Natural killer cell (primary cell): ENCODE results near the gene RAD21L1. TPM values are rescaled to one million over a fixed set of nuclear protein-coding genes. Genes with fewer than 3 reads are reported as not detected.

ENCODE experiments used
- ATAC-seq, 3 donors: fragments of 150-1000 bp in 2 of 3; fragments of 200-7000 bp in 1 of 3; cut with Tn5 transposase; 1 replicate in 1 of 3; 2 replicates in 2 of 3; pipeline ENCODE4 v1.10.0; 2021; ENCODE audit warnings: mild to moderate bottlenecking in 2 of 3, moderate library complexity in 2 of 3
- DNase-seq, 2 donors: peaks; one replicate each; pipeline versions ENCODE4 v3.0.0 to v3.0.0-alpha.2; 2013 to 2021; ENCODE audit warnings: mixed read lengths in 1 of 2
- H3K27ac ChIP-seq: one replicate; pipeline ENCODE4 v1.5.1; 2013; ENCODE audit warnings: mild to moderate bottlenecking, low read length
- H3K27me3 ChIP-seq: one replicate; pipeline ENCODE4 v1.6.1; 2013; ENCODE audit warnings: low read length; ENCODE audit not compliant: control insufficient read depth, insufficient read depth
- H3K36me3 ChIP-seq: one replicate; pipeline ENCODE4 v1.6.1; 2013; ENCODE audit warnings: low read length; ENCODE audit not compliant: control insufficient read depth, insufficient read depth
- H3K4me1 ChIP-seq: one replicate; pipeline ENCODE4 v1.6.1; 2013; ENCODE audit warnings: low read length; ENCODE audit not compliant: control insufficient read depth, insufficient read depth
- H3K4me3 ChIP-seq: one replicate; pipeline ENCODE4 v1.5.1; 2013; ENCODE audit warnings: low read length
- H3K9me3 ChIP-seq: one replicate; pipeline ENCODE4 v1.6.1; 2013; ENCODE audit warnings: low read length; ENCODE audit not compliant: control insufficient read depth, insufficient read depth
- H3K27ac Mint-ChIP-seq, 2 donors: one replicate each; pipeline ENCODE4 v1.8.0; 2022; ENCODE audit warnings: mild to moderate bottlenecking in 2 of 2, mixed read lengths in 2 of 2, moderate library complexity in 1 of 2
- H3K27me3 Mint-ChIP-seq, 2 donors: one replicate each; pipeline ENCODE4 v1.8.0; 2022; ENCODE audit warnings: low read depth in 2 of 2, mixed read lengths in 2 of 2
- H3K36me3 Mint-ChIP-seq: one replicate; pipeline ENCODE4 v1.8.0; 2022; ENCODE audit warnings: mixed read lengths
- H3K4me1 Mint-ChIP-seq, 2 donors: one replicate each; pipeline ENCODE4 v1.8.0; 2022; ENCODE audit warnings: mixed read lengths in 2 of 2
- H3K4me3 Mint-ChIP-seq: one replicate; pipeline ENCODE4 v1.8.0; 2022; ENCODE audit warnings: mild to moderate bottlenecking, moderate library complexity, mixed read lengths
- H3K9me3 Mint-ChIP-seq, 2 donors: one replicate each; pipeline ENCODE4 v1.8.0; 2022; ENCODE audit warnings: mixed read lengths in 2 of 2
- WGBS: methylation state at CpG from one replicate; pipeline ENCODE4 v1.1.7; 2013; ENCODE audit warnings: missing lambda C conversion rate; ENCODE audit not compliant: insufficient coverage; 5-methylcytosine and 5-hydroxymethylcytosine counted together
- intact Hi-C: fragments of 100-400 bp; cut with micrococcal nuclease; formaldehyde crosslinking; loops from one replicate; pipeline ENCODE4 v1.14.2; 2022
- total RNA-seq, 4 donors: library from RNA; stranded (reverse); fragments of 120-200 nt in 1 of 4; gene quantifications; one replicate each; pipeline versions ENCODE4 v1.2.3 to v1.2.4, GENCODE V29; 2013 to 2022
- TF ChIP-seq, protein P1 (sequence below): fragments of 200-600 bp; IDR thresholded peaks from one replicate; pipeline ENCODE4 v1.8.0; 2022; ENCODE audit warnings: antibody characterized with exemption

RAD21L1 gene
- total RNA-seq, 3 donors from 2014 or later (not counting 1 experiment from before 2014, with no cell fraction given): not detected

DNA sequence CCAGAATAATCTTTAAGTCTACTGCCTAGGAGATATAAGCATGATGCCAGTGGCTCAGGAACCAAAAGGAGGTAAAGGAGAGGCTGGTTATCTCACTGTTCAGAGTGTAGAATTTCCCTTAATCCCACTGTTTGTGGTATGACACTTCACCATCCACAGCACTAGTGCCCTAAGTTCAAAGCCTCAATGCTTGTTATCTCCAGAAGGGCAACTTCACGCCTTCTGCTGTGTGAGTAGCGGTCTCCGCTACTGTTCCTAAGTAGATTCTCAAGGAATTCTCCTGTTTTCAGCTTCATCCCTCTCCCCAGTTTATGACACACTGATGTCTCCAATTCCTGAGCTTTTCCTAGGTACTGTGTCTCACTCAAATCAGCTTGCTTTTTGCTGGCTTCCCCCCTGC lies 26.6 kb downstream of the RAD21L1 start:
- TF ChIP-seq, protein P1, sequence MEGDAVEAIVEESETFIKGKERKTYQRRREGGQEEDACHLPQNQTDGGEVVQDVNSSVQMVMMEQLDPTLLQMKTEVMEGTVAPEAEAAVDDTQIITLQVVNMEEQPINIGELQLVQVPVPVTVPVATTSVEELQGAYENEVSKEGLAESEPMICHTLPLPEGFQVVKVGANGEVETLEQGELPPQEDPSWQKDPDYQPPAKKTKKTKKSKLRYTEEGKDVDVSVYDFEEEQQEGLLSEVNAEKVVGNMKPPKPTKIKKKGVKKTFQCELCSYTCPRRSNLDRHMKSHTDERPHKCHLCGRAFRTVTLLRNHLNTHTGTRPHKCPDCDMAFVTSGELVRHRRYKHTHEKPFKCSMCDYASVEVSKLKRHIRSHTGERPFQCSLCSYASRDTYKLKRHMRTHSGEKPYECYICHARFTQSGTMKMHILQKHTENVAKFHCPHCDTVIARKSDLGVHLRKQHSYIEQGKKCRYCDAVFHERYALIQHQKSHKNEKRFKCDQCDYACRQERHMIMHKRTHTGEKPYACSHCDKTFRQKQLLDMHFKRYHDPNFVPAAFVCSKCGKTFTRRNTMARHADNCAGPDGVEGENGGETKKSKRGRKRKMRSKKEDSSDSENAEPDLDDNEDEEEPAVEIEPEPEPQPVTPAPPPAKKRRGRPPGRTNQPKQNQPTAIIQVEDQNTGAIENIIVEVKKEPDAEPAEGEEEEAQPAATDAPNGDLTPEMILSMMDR: no peak
- H3K4me3 Mint-ChIP-seq: no peak overlapping the region
- no peaks in the 10 kb centered on the region for H3K4me1 ChIP-seq
- peaks cover 8% of the 10 kb centered on the region for H3K36me3 Mint-ChIP-seq
- no peak overlapping the region for H3K27ac Mint-ChIP-seq
- ATAC-seq (no peak), DNase-seq (no peak)
- H3K9me3 ChIP-seq: no peaks in the 10 kb centered on the region
- intact Hi-C loops: no loop called here
- H3K4me1 Mint-ChIP-seq: no peaks in the 10 kb centered on the region
- WGBS: 96% methylated on average over 3 of the region's 3 CpGs
- no peaks in the 10 kb centered on the region for H3K36me3 ChIP-seq
- no peaks in the 10 kb centered on the region for H3K9me3 Mint-ChIP-seq
- H3K27me3 Mint-ChIP-seq: peaks cover 22 to 41% of the 10 kb centered on the region in 2 donors
- H3K4me3 ChIP-seq: no peak overlapping the region
- no peak overlapping the region for H3K27ac ChIP-seq
- H3K27me3 ChIP-seq: peaks cover 18% of the 10 kb centered on the region

DNA sequence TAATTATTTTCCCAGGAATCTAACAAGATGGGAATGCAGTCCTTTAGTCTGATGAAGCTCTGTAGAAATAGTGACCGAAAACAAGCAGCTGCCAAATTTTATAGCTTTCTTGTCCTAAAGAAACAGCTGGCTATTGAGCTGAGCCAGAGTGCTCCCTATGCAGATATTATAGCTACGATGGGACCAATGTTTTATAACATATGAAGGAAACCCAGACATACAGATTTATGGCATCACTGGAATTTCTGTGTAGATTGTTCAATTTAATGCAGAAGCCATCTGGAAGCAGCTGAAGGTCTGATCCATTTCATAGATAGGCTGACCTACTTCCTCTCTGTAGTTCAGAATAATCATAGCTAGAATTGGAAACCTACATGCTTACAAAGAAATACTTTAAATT lies 28.4 kb downstream of the RAD21L1 start:
- intact Hi-C loops: no loop called here
- 47% methylated on average over 2 of the region's 2 CpGs for WGBS
- ATAC-seq: no peak
- Histone ChIP-seq H3K9me3 (no peaks in the 10 kb centered on the region), H3K36me3 (no peaks in the 10 kb centered on the region), H3K27me3 (peaks cover 19% of the 10 kb centered on the region), H3K4me1 (no peaks in the 10 kb centered on the region), H3K27ac (no peak overlapping the region), H3K4me3 (no peak overlapping the region)
- no peak overlapping the region for H3K4me3 Mint-ChIP-seq
- TF ChIP-seq, protein P1: no peak
- H3K36me3 Mint-ChIP-seq: peaks cover 8% of the 10 kb centered on the region
- DNase-seq: no peak
- H3K9me3 Mint-ChIP-seq: no peaks in the 10 kb centered on the region
- H3K27ac Mint-ChIP-seq: no peak overlapping the region
- peaks cover 22 to 41% of the 10 kb centered on the region in 2 donors for H3K27me3 Mint-ChIP-seq
- no peaks in the 10 kb centered on the region for H3K4me1 Mint-ChIP-seq

DNA sequence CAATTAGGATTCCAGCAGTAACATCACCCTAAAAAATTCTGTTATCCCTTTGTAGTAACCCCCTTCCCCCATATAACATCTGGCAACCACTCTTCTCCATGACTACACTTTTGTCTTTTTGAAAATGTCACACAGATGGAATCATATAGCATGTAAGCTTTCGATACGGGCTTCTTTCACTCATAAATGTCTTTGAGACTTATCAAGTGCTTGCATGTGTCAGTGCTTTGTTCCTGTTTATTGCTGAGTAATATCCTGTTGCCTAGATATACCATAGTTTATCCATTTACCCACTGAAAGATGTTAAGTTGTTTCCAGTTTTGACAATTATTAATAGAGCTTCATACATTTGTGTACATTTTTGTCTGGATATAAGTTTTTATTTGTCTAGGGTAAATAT lies 29.8 kb downstream of the RAD21L1 start:
- 42% methylated on average over 2 of the region's 2 CpGs for WGBS
- no peak for DNase-seq
- no peak overlapping the region for H3K4me3 ChIP-seq
- H3K27ac ChIP-seq: no peak overlapping the region
- TF ChIP-seq, protein P1: no peak
- peaks cover 19% of the 10 kb centered on the region for H3K27me3 ChIP-seq
- no peaks in the 10 kb centered on the region for H3K4me1 ChIP-seq
- Mint-ChIP-seq H3K27ac (no peak overlapping the region), H3K9me3 (no peaks in the 10 kb centered on the region), H3K4me3 (no peak overlapping the region), H3K36me3 (peaks cover 6% of the 10 kb centered on the region), H3K4me1 (no peaks in the 10 kb centered on the region), H3K27me3 (peaks cover 22 to 36% of the 10 kb centered on the region in 2 donors)
- ATAC-seq: no peak
- no peaks in the 10 kb centered on the region for H3K9me3 ChIP-seq
- no peaks in the 10 kb centered on the region for H3K36me3 ChIP-seq
- intact Hi-C loops: no loop called here

DNA sequence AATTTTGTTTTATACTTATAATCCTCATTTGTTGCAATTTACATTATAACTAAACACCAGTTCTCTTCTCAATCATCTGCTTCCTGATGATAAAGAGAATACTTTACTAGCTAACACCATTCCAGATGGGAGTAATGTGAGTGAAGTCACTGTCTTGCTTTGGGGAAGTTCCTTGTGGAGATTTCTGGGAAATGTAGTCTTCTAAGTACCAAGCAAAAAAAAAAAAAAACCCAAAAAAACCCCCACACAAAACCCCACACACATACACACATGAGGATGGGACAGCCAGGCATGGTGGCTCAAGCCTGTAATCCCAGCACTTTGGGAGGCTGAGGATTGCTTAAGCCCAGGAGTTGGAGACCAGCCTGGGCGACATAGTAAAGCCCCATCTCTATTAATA lies 38.0 kb downstream of the RAD21L1 start:
- no peak overlapping the region for H3K27ac Mint-ChIP-seq
- Histone ChIP-seq H3K9me3 (no peaks in the 10 kb centered on the region), H3K27ac (no peak overlapping the region), H3K27me3 (peaks cover 10% of the 10 kb centered on the region), H3K36me3 (no peaks in the 10 kb centered on the region), H3K4me3 (no peak overlapping the region), H3K4me1 (peaks cover 13% of the 10 kb centered on the region)
- H3K4me3 Mint-ChIP-seq: no peak overlapping the region
- intact Hi-C loops: no loop called here
- TF ChIP-seq, protein P1: no peak
- ATAC-seq (no peak), DNase-seq (peak in 1 of 2 donors; percentile 31)
- peaks cover 22 to 31% of the 10 kb centered on the region in 2 donors for H3K4me1 Mint-ChIP-seq
- WGBS: 83% methylated on average over 1 of the region's 1 CpG
- peaks cover 0 to 12% of the 10 kb centered on the region in 2 donors for H3K27me3 Mint-ChIP-seq
- H3K9me3 Mint-ChIP-seq: no peaks in the 10 kb centered on the region
- no peaks in the 10 kb centered on the region for H3K36me3 Mint-ChIP-seq
